Spleen (tissue), 11 donors: Measurements from ENCODE around the gene HTR1E. TPM values are rescaled to one million over a fixed set of nuclear protein-coding genes. Genes with fewer than 3 reads are reported as not detected.

Experiments
- DNase-seq: peaks from one replicate; pipeline ENCODE4 v3.0.0-alpha.2; 2020
- H3K27ac ChIP-seq, 8 donors: fragments of 200-600 bp; sonication (generic) in 7 of 8; 1 replicate in 4 of 8; 2 replicates in 4 of 8; pipeline versions ENCODE4 v1.5.0 to v1.8.0; 2016 to 2021; ENCODE audit warnings: inconsistent platforms in 4 of 8, mild to moderate bottlenecking in 4 of 8, moderate library complexity in 1 of 8
- H3K27me3 ChIP-seq, 7 donors: fragments of 200-600 bp; sonication (generic) in 6 of 7; replicated peaks in 1 of 7; 1 replicate in 4 of 7; 2 replicates in 3 of 7; pipeline versions ENCODE4 v1.5.0 to v1.8.0; 2016 to 2021; ENCODE audit warnings: inconsistent platforms in 3 of 7, mild to moderate bottlenecking in 1 of 7
- H3K36me3 ChIP-seq, 6 donors: fragments of 200-600 bp; sonication (generic) in 5 of 6; 1 replicate in 4 of 6; 2 replicates in 2 of 6; pipeline versions ENCODE4 v1.5.0 to v1.8.0; 2016 to 2021; ENCODE audit warnings: inconsistent platforms in 2 of 6
- H3K4me1 ChIP-seq, 6 donors: fragments of 200-600 bp; sonication (generic) in 5 of 6; 1 replicate in 3 of 6; 2 replicates in 3 of 6; pipeline versions ENCODE4 v1.5.0 to v1.8.0; 2016 to 2021; ENCODE audit warnings: inconsistent platforms in 3 of 6
- H3K4me3 ChIP-seq, 8 donors: fragments of 200-600 bp; sonication (generic) in 7 of 8; 1 replicate in 4 of 8; 2 replicates in 4 of 8; pipeline versions ENCODE4 v1.5.0 to v1.8.0; 2016 to 2021; ENCODE audit warnings: inconsistent platforms in 4 of 8, mild to moderate bottlenecking in 4 of 8, moderate library complexity in 2 of 8
- H3K9me3 ChIP-seq, 8 donors: fragments of 200-600 bp; sonication (generic) in 7 of 8; 1 replicate in 4 of 8; 2 replicates in 4 of 8; pipeline versions ENCODE4 v1.5.0 to v1.8.0; 2016 to 2021; ENCODE audit warnings: inconsistent platforms in 4 of 8
- CTCF ChIP-seq, 11 experiments: fragments of 200-600 bp in 7 of 11; fragments of 450-650 bp in 4 of 11; sonication (generic) in 4 of 11; IDR thresholded peaks in 8 of 11; conservative IDR thresholded peaks in 3 of 11; 1 replicate in 7 of 11; 2 replicates in 4 of 11; pipeline versions ENCODE4 v1.4.0 to v1.8.0; 2016 to 2021; ENCODE audit warnings: antibody characterized with exemption in 11 of 11, inconsistent platforms in 4 of 11, mild to moderate bottlenecking in 1 of 11
- POLR2A ChIP-seq, 3 donors: fragments of 450-650 bp; IDR thresholded peaks; one replicate each; pipeline ENCODE4 v1.5.1; 2017; ENCODE audit warnings: antibody characterized with exemption in 3 of 3, mild to moderate bottlenecking in 1 of 3
- POLR2AphosphoS5 ChIP-seq, 3 donors: sonication (generic); formaldehyde crosslinking; IDR thresholded peaks; one replicate each; pipeline ENCODE4 v1.5.1; 2017; ENCODE audit warnings: antibody characterized with exemption in 3 of 3
- WGBS, 5 donors: extraction: QIAGEN DNeasy Blood & Tissue Kit in 3 of 5; methylation state at CpG; one replicate each; pipeline versions ENCODE4 v1.1.5 to v1.1.7; 2013 to 2018; 5-methylcytosine and 5-hydroxymethylcytosine counted together
- intact Hi-C: fragments of 100-400 bp; cut with DNase I; formaldehyde crosslinking; loops from one replicate; pipeline ENCODE4 v1.15.0; 2023; ENCODE audit warnings: low total_unique reads
- polyA plus RNA-seq, 3 donors: library from polyadenylated mRNA; stranded (reverse); fragments of 200-250 nt; gene quantifications; one replicate each; pipeline ENCODE4 v1.2.1, GENCODE V29; 2013
- total RNA-seq, 7 donors: library from RNA; depleted of rRNA in 3 of 7; stranded (reverse); fragments of >200 nt in 3 of 7; fragmentation: NEBNext Ultra II Directional in 4 of 7; extraction: Animal tissue kit (Norgen Biotek cat#: 25700) in 4 of 7; gene quantifications; one replicate each; pipeline versions ENCODE4 v1.1.0 to v1.2.1, GENCODE V29; 2016 to 2021
- donor health status: healthy with polysubstance abuse.
- donor health status: DM: no; HTN: no; CAD: no; lungs with moderate emphysema.
- donor health status: DM: no; HTN: no; CAD: no.
- donor health status: Bipolar disorder and iron deficiency.
- donor health status: healthy.
- donor health status: DM: no; HTN: no; CAD: no.
- donor health status: DM: yes; HTN: yes; CAD: no.

Gene HTR1E
- total and polyA plus RNA-seq, 10 donors, result not detected

- 62 to 74% (median 65%) methylated on average over 3 of the region's 3 CpGs for WGBS, 5 donors
- intact Hi-C loops, result no loop called here
- no peak for DNase-seq
- Histone ChIP-seq H3K4me3 (no peak overlapping the region), H3K4me1 (no peaks in the 10 kb centered on the region), H3K36me3 (no peaks in the 10 kb centered on the region), H3K27me3 (no peaks in the 10 kb centered on the region), H3K9me3 (peaks cover 0 to 6% (median 0%) of the 10 kb centered on the region in 8 donors), H3K27ac (no peak overlapping the region)
- TF ChIP-seq POLR2A (IDR thresholded peaks at IDR 0.05), result no peak
- no peak for TF ChIP-seq CTCF (IDR thresholded peaks at IDR 0.05 in 8 of 11, conservative IDR thresholded peaks at IDR 0.05 in 3 of 11)
- TF ChIP-seq POLR2AphosphoS5 (IDR thresholded peaks at IDR 0.05), result no peak
Measured at GRCh38 chr6:87012743-87013142, 75.4 kb downstream of the HTR1E start.

GRCh38 chr6:87016772-87017171 is 79.4 kb downstream of the HTR1E start:
- intact Hi-C loops, result no loop called here
- no peak for TF ChIP-seq POLR2AphosphoS5 (IDR thresholded peaks at IDR 0.05)
- TF ChIP-seq POLR2A (IDR thresholded peaks at IDR 0.05), result no peak
- TF ChIP-seq CTCF (IDR thresholded peaks at IDR 0.05 in 8 of 11, conservative IDR thresholded peaks at IDR 0.05 in 3 of 11), result no peak
- 44 to 60% (median 46%) methylated on average over 2 of the region's 2 CpGs for whole genome bisulfite sequencing, 5 donors

GRCh38 chr6:87027021-87027420 is 89.7 kb downstream of the HTR1E start:
- intact Hi-C loops, result no loop called here
- 58 to 73% (median 70%) methylated on average over 2 of the region's 2 CpGs for WGBS, 5 donors
- DNase-seq, result no peak
- Histone ChIP-seq H3K27ac (no peak overlapping the region), H3K4me1 (no peaks in the 10 kb centered on the region), H3K9me3 (no peaks in the 10 kb centered on the region), H3K36me3 (no peaks in the 10 kb centered on the region), H3K4me3 (no peak overlapping the region), H3K27me3 (no peaks in the 10 kb centered on the region)
- no peak for TF ChIP-seq POLR2AphosphoS5 (IDR thresholded peaks at IDR 0.05)
- TF ChIP-seq POLR2A (IDR thresholded peaks at IDR 0.05), result no peak
- TF ChIP-seq CTCF (IDR thresholded peaks at IDR 0.05 in 8 of 11, conservative IDR thresholded peaks at IDR 0.05 in 3 of 11), result no peak

More at GRCh38 chr6:87016772-87017171, 79.4 kb downstream of the HTR1E start:
- peaks cover 0 to 4% (median 0%) of the 10 kb centered on the region in 7 donors for H3K27me3 ChIP-seq
- H3K36me3 ChIP-seq, result no peaks in the 10 kb centered on the region
- no peak for DNase-seq
- H3K9me3 ChIP-seq, result peaks cover 0 to 6% (median 0%) of the 10 kb centered on the region in 8 donors
- H3K27ac ChIP-seq, result no peak overlapping the region
- no peak overlapping the region for H3K4me3 ChIP-seq
- H3K4me1 ChIP-seq, result no peaks in the 10 kb centered on the region

- 72 to 86% (median 80%) methylated on average over 3 of the region's 3 CpGs for WGBS, 5 donors
- intact Hi-C loops, result no loop called here
- Histone ChIP-seq H3K4me3 (no peak overlapping the region), H3K27me3 (no peaks in the 10 kb centered on the region), H3K4me1 (no peaks in the 10 kb centered on the region), H3K9me3 (peaks cover 0 to 10% (median 2%) of the 10 kb centered on the region in 8 donors), H3K36me3 (no peaks in the 10 kb centered on the region), H3K27ac (no peak overlapping the region)
- TF ChIP-seq POLR2A (IDR thresholded peaks at IDR 0.05) (no peak), POLR2AphosphoS5 (IDR thresholded peaks at IDR 0.05) (no peak), CTCF (IDR thresholded peaks at IDR 0.05 in 8 of 11, conservative IDR thresholded peaks at IDR 0.05 in 3 of 11) (peak in 10 of 11 experiments; percentile 12 to 56 (median 28))
- DNase-seq, result no peak
Measured at GRCh38 chr6:87029711-87030314, 92.5 kb downstream of the HTR1E start.
